Activated T-cell treated with anti-CD3 and anti-CD28 coated beads for 1 hour (primary cell): Measurements from ENCODE around the gene RRBP1.

ENCODE experiments used
- DNase-seq: peaks from one replicate; pipeline ENCODE4 v3.0.0-alpha.2; 2020; ENCODE audit warnings: low read depth

Gene RRBP1, protein sequence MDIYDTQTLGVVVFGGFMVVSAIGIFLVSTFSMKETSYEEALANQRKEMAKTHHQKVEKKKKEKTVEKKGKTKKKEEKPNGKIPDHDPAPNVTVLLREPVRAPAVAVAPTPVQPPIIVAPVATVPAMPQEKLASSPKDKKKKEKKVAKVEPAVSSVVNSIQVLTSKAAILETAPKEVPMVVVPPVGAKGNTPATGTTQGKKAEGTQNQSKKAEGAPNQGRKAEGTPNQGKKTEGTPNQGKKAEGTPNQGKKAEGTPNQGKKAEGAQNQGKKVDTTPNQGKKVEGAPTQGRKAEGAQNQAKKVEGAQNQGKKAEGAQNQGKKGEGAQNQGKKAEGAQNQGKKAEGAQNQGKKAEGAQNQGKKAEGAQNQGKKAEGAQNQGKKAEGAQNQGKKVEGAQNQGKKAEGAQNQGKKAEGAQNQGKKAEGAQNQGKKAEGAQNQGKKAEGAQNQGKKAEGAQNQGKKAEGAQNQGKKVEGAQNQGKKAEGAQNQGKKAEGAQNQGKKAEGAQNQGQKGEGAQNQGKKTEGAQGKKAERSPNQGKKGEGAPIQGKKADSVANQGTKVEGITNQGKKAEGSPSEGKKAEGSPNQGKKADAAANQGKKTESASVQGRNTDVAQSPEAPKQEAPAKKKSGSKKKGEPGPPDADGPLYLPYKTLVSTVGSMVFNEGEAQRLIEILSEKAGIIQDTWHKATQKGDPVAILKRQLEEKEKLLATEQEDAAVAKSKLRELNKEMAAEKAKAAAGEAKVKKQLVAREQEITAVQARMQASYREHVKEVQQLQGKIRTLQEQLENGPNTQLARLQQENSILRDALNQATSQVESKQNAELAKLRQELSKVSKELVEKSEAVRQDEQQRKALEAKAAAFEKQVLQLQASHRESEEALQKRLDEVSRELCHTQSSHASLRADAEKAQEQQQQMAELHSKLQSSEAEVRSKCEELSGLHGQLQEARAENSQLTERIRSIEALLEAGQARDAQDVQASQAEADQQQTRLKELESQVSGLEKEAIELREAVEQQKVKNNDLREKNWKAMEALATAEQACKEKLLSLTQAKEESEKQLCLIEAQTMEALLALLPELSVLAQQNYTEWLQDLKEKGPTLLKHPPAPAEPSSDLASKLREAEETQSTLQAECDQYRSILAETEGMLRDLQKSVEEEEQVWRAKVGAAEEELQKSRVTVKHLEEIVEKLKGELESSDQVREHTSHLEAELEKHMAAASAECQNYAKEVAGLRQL (N-terminal part only)

DNA sequence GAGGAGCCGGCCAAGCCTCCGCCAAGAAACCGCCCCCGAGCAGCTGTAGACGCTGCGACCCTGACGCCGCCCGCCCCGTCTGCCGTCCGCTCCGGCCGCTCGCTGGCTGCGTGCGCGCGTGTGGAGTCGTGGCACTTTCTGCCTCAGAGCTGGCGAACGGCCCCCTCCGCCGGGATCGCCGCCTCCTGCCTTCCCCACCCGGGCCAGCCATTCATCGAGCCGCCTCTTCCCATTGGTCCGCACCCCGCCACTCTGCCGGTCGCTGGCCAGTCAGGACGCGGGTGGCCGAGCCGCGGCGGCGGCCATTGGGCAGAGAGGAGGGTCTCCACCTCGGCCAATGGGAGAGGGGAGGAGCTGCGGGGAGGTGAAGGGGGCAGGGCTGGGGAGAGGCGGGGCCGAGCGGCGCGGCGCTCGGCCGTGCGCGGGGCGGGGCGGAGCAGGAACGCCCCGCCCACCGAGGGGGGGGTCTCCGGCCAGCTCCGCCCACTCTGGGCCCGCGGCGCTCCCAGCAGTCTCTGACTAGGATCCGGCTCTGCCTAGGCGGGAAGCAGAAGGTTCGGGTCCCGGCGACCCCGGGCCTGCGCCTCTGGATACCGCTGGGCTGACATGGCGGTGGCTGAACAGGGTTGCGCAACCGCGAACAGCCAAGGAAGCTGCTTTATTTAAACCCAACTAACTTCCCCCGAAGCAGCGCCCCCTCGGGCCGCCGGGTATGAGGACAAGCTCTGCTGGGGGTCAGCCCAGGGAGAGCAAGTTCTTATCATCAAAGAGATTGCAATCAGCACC lies at the start of gene RRBP1:
RRBP1 (minus strand) TSS at position 140 of the 786 bp plus-strand sequence. CDS start 21,735 bp downstream, outside the sequence.
- peak; percentile 92 for DNase-seq

DNA sequence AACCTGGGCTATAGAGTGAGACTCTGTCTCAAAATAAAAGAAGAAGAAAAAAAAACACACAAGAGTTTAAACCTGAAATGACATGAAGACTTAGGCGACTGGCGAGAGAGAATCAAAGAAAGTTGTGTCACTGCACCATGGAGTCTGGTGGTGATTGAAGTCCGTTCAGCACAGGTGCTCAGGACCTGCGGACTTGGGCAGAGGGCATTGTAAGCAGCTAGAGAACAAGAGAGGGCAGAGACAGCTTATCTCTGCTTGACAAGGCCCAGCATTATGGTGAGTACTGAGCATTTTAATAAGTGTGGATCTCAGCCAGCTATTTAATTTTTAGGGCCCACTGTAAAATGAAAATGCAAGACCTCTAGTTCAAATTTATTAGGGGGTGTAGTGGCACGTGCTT lies 49.2 kb upstream of the RRBP1 start:
- DNase-seq: no peak

DNA sequence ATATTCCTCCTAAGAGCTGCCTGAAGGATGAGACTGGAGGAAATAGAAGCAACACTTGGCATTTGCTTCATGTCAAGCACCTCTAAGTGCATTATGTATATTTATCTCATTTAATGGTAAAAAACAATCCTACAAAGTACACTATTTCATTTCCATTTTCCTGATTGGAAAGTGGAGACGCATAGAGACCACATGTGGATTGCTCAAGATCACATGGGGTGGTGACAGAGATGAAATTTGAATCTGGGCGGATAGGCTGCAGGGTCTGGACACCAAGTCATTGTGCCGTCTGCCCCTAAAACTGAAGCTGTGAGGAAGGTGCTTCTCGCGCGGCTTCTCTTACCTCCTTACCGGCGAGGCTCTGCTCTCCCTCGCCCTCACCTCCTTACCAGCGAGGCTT lies 48.0 kb upstream of the RRBP1 start:
- DNase-seq: no peak

DNA sequence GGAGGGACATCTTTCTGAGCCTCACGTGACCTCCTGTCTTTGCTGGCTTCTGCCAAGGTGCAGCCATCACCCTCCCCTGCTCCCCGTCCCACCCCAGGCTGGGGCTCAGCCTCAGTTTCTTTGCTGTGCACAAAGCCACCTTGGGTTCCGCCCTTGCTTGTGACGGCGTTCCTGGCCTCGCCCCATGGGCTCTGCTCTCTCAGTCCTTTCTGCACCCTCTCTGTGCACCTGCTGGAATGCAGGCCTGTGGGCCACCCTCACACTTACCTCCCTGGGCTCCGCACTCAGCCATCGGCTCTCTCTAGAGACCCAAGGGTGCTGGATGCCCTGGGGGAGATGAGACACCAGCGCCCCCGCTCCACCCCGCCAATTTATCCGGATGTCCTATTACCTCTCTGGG lies 46.0 kb upstream of the RRBP1 start:
- DNase-seq: no peak

DNA sequence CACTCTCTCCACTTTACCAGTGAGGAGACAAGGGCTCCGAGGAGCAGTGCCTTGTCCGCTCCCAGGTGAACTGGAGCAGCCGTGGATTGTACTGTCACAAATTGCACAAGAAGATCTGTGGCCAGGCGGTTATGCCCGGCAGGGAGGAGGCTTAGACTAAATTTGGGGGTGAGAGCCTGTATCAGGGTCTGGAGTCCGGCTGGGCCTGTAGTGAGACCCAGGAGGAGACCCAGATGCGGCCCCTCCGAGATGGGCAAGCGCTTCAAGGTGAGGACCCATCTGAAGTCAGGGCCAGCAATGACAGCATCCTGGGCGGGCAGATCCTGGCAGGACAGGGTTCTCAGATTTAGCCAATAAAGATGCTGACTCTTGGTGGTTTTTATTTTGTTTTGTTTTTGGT lies 45.3 kb upstream of the RRBP1 start:
- DNase-seq: no peak

DNA sequence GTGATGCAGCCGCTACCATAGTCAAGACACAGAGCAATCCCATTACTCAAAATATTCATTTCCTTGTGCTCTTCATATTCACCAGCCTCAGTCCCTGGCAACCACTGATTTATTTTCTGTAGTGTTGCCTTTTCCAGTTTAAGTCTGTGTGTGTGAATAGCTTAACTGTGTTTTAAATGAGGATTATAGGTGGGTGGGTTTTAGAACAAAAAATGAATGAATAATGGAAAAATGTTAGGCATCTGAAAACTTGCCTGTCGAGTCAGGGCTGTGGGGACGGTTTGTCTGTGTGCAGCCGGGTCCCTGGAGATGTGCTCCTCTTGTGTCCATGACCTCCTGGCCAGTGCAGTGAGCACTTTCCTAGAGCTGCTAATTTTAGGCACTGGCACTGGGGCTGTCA lies 44.9 kb upstream of the RRBP1 start:
- DNase-seq: no peak

DNA sequence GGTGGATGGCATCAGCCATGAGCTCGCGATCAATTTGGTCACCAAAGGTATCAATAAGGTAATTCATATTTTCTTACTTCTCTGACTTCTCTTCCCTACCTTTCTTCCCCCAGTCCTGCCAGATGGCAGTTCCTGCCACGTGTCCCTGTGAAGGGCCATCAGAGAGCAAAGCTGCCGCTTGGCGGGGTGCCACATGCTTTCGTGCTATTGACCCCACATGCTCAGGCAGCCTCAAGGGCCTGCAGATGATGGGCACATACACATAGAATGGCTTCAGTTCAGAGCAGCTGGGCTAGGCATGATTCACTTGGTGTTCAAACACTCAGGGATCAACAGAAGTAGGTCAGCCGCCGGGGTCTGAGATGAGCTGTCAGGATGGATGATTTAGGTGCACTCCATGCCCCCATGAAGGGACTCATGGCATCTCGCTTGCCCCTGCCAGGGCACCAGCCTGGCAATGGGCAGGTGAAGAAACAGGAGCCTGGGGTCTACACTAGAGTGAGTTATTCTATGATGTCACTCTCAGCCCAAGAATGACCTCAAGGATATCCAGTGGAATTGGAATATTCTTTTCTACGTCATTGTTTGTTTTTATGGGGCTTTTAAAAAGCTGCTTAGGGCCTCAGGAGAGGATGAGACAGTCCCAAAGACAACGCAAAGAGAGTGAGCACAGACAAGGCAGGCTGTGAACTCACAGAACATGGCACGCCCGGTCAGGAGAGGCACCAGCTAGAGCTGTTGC lies 43.2 kb upstream of the RRBP1 start:
- DNase-seq: no peak

DNA sequence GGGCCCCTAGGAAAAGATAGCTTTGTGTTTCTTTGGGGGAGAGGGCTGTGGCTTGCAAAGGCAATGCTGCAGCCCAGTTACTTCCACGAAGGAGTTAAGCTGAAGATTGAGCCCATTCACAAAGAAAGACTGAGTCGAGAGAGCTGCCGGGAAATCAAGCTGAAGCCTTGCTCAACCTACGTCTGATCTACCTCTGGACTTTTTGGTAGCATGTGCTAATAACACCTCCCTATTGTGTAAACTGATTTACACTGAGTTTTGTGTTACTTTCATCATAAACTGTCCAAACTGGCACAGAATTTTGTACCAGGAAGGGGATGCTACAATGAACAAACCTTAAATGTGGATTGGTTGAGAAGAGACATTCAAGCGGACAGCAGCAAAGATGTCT lies 41.3 kb upstream of the RRBP1 start:
- DNase-seq: no peak

DNA sequence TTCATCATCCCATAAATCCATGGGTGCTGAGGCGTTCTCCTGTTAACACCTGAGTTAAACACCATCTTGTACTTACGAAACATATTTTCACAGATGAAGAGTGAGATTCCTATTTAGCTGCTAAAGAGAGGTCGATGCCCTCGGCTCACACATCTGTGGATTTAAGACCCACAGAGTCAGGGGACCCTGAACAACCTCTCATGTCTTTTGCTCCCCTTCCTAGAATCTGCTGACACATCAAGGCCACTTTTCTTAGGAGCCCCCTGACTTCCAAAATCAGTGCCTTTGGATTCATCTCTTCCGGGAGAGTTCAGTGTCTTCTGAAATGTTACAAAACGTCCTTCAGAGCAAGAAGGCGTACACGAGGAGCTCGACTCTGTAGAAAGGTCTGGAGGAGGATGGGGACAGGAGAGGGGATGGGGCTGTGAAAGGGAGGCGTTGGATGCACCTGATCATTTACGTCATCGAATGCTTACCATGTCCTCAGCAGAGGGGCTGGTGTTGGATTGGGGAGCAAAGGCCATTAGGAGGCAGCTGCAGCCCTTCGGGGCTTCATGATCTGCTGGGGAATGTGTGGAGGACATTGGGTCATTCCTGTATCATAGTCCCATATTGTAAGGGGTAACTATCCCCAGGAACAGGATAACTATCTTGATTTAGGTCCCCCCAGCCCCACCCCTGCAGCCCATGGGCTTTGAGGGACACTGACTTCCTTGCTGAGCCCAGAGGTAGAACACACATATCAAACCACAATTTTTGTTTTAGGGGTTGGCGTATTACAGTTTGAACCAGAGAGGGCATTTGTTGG lies 40.7 kb upstream of the RRBP1 start:
- DNase-seq: no peak

DNA sequence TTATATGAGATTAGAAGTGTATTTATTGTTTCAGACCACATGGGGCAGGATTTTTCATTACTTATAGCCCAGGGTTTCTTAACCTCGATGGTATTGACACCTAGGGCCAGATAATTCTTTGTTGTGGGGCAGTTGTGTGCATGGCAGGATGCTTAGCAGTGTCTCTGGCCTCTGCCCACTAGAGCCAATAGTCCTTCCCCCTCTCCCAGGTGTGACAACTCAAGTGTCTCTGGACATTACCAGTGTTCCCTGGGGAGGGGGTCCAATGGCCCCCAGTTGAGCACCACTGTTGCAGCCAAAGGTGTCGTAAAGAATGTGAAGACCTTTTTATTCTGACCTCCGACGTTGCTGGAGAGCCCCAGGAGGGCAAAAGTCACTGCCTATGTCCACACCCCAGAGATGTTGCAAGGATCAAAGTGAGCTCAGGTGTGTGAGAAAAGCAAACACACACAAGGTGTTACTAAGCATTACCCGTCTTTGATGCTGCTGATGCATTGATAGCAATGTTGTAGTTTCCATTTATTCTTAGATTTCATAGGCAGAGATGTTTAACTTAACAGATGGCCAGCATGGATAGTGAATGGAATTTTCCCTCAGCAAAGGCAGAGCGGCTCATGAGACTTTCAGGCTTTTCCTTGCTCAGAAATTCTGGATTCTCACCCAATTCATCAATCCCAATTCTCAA lies 39.9 kb upstream of the RRBP1 start:
- DNase-seq: no peak

DNA sequence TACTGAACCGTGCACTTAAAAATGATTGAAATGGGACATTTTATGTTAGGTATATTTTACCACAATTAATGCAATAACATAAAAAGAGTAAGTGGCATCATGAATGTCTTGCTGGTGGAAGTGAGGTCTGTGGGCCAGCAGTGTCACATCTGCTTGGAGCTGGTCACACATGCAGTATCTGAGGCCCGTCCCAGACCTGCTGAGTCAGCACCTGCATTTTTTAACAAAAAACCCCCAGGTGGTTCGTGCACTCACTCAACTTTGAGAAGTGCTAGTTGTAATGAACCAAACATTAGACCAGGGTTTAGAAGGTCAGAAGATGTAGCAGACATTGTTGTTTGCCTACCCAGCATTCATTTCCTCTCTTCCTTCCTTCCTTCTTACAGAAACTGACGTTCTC lies 38.7 kb upstream of the RRBP1 start:
- DNase-seq: no peak

DNA sequence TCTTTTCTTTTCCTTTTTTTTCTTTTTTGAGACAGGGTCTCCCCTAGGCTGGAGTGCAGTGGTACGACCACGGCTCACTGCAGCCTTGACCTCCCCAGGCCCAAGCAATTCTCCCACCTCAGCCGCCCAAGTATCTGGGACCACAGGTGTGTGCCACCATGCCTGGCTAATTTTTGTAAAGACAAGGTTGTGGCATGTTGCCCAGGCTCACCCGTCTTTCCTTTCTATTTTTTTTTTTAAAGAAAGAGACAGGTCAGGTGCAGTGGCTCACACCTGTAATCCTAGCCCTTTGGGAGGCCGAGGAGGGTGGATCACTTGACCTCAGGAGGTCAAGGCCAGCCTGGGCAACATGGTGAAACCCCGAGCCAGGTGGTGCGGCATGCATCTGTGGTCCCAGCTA lies 34.3 kb upstream of the RRBP1 start:
- DNase-seq: no peak

DNA sequence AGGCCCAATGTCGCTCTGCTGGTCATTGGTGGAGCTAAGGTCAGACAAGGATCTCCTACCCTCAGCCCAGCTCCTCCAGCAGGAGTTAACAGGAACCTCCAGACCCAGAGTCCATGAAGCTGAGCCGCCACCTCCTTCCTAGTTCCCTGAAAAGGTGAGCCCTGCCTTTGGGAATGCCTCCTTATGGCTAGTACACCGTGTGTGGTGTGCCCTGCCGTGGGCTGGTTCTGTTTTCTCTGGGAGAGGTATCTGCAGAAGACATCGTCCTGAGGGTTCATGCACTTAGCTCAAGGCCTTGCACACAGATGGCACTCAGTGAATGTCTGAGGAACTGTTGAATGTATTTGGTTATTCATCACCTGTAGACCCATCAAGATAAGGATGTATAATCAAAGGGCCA lies 33.0 kb upstream of the RRBP1 start:
- DNase-seq: no peak

DNA sequence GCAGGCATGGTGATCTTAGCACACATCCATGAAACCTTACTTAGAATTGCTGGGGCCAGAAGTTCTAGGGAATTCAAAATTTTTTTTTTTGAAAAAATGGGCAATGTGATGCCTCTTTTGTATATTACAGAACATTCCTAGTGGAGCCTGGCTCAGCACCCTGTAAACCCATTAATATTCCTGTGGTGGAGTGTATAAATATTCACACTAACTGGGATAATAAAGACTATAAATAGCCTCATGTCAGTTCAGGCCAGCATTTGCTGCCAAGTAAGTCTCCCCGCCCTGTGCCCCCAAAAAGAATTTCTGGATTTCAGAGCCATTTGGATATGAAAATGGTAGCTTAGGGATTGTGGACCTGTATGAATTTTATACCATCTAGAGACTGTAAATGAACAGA lies 32.6 kb upstream of the RRBP1 start:
- no peak for DNase-seq

DNA sequence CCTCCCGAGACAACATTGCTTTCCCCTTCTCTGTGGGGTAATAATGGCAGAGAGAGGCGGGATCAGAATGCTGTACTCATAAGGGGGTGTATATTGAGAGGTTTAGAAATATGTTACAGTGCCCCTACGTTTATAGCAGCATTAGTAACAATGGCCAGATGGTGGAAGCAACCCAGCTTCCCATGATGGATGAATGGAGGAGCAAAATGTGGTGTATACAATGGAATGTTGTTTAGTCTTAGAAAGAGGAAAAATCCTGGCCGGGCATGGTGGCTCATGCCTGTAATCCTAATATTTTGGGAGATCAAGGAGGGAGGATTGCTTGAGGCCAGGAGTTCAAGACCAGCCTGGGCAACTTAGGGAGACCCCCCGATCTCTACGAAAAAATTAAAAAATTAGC lies 30.7 kb upstream of the RRBP1 start:
- DNase-seq: no peak

DNA sequence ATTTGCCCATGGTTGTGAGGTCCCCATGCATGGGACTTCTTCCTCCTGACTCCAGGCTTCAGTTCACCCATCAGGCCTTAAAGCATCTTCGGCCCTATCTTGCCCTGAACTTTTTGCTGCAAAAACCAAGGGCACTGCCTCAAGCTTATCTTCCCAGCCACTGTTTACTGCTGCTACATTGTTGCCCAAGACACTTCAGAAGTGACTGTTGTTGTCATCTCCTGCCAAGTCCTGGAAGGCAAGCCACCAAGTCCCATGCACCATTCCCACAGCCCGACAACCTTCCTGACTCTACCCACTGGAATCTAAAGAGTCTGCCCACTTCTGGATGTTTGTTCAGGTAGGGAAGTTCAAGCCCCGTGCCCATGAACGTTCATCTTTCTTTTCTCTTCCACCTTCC lies 30.2 kb upstream of the RRBP1 start:
- DNase-seq: no peak

DNA sequence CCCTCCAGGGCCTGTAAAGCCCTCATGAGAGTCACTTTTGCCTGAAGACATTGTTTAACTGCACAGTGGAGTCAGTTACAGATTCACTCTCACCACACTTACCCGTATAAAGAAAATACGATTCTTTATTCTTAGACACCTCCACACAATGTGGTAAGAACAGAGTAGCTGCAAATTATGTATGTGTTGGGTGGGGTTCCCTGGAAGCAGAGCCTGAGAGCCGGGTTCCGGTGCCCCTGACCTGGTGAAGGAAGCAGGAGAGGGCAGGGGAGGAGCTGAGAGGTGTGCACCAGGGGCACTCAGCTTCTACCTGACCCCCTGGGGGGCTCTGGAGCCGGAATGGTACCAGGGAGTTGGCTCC lies 29.2 kb upstream of the RRBP1 start:
- no peak for DNase-seq

DNA sequence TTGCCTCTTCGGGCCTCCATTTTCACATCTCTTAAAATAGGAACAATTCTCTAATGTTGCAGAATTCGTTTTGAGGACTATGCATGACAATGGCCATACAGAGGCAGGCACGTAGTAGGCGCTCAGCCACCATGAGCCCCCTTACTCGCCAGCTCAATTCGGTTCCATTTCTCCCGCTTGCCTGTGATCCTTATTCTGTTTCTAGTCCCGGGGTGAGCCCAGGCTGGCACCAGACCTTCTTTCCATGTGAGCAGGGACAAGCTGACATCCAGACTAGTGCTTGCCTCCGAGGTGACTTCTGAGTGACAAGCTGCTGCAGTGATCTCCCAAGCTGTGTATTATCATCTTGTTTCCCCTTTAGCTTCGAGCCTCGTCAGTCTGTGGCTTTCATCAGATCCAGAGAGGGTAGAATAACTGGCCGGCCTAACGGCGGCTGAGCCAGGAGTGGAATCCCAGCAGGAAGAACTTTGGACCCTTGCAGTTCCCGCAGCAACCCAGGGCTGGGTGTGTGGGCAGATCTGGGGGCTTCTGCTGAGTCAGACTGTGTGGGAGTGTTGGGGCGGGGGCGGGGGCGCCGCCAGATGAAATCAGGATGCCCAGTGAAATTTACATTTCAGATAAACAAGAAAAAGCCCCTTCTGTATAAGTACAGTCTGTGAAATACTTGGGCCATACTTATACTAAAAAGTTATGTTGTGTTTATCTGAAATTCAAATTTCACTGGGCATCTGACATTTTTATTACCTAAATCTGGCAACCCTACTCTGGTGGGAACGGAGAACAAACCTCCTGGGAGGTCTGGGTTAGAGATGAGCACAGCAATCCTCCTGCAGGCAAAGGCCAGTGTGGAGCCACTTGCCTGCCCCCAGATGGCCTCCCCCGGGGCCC lies 28.6 kb upstream of the RRBP1 start:
- no peak for DNase-seq
